Liver (tissue), 9 donors: ENCODE measurements around the gene AFAP1L2. TPM values are rescaled to one million over a fixed set of nuclear protein-coding genes. Genes with fewer than 3 reads are reported as not detected.

Experiments
- DNase-seq: peaks from one replicate; pipeline ENCODE4 v3.0.0-alpha.2; 2017; ENCODE audit warnings: low spot score
- H3K27ac ChIP-seq, 2 donors: one replicate each; pipeline ENCODE4 v1.7.0; 2013; ENCODE audit warnings: inconsistent platforms in 2 of 2, low read length in 2 of 2, control low read depth in 1 of 2, low read depth in 1 of 2, mild to moderate bottlenecking in 1 of 2
- H3K27me3 ChIP-seq, 4 donors: one replicate each; pipeline versions ENCODE4 v1.6.1 to v1.7.0; 2013; ENCODE audit warnings: low read length in 3 of 4, inconsistent platforms in 1 of 4, mild to moderate bottlenecking in 1 of 4, moderate library complexity in 1 of 4; ENCODE audit not compliant: control insufficient read depth in 4 of 4, insufficient read depth in 4 of 4
- H3K36me3 ChIP-seq, 4 donors: one replicate each; pipeline versions ENCODE4 v1.6.1 to v1.7.0; 2013; ENCODE audit warnings: low read length in 3 of 4, mild to moderate bottlenecking in 3 of 4, low read depth in 1 of 4, moderate library complexity in 1 of 4; ENCODE audit not compliant: control insufficient read depth in 4 of 4, insufficient read depth in 3 of 4
- H3K4me1 ChIP-seq, 4 donors: one replicate each; pipeline versions ENCODE4 v1.6.1 to v1.7.0; 2013; ENCODE audit warnings: low read length in 3 of 4, mild to moderate bottlenecking in 3 of 4, moderate library complexity in 1 of 4; ENCODE audit not compliant: control insufficient read depth in 4 of 4, insufficient read depth in 4 of 4
- H3K4me3 ChIP-seq, 3 donors: one replicate each; pipeline versions ENCODE4 v1.6.1 to v1.7.0; 2013; ENCODE audit warnings: low read length in 3 of 3, control low read depth in 1 of 3, low read depth in 1 of 3, mild to moderate bottlenecking in 1 of 3
- H3K9ac ChIP-seq, 2 donors: one replicate each; pipeline ENCODE4 v1.7.0; 2013; ENCODE audit warnings: low read length in 2 of 2, mild to moderate bottlenecking in 2 of 2, moderate library complexity in 2 of 2, control low read depth in 1 of 2, low read depth in 1 of 2
- H3K9me3 ChIP-seq, 4 donors: one replicate each; pipeline versions ENCODE4 v1.6.1 to v1.7.0; 2013; ENCODE audit warnings: low read length in 3 of 4; ENCODE audit not compliant: control insufficient read depth in 4 of 4
- ATF3 ChIP-seq: IDR thresholded peaks from 2 replicates; pipeline ENCODE4 v1.6.1; 2016; ENCODE audit warnings: antibody characterized with exemption
- CTCF ChIP-seq: fragments of 150-350 bp; IDR thresholded peaks from 2 replicates; pipeline ENCODE4 v1.5.1; 2017; ENCODE audit warnings: improper control_type of control experiment, low read depth, low read length; ENCODE audit not compliant: missing input control
- EGR1 ChIP-seq, 2 donors: IDR thresholded peaks; 2 replicates each; pipeline ENCODE4 v1.6.1; 2016 to 2018; ENCODE audit warnings: antibody characterized with exemption in 2 of 2, low read depth in 2 of 2
- FOXA1 ChIP-seq: IDR thresholded peaks from 2 replicates; pipeline ENCODE4 v1.6.1; 2016; ENCODE audit warnings: antibody characterized with exemption
- FOXA2 ChIP-seq: IDR thresholded peaks from 2 replicates; pipeline ENCODE4 v1.6.1; 2016; ENCODE audit warnings: antibody characterized with exemption
- GABPA ChIP-seq, 2 donors: IDR thresholded peaks in 1 of 2; conservative IDR thresholded peaks in 1 of 2; 2 replicates each; pipeline ENCODE4 v1.6.1; 2016; ENCODE audit warnings: antibody characterized with exemption in 2 of 2, mild to moderate bottlenecking in 1 of 2, moderate library complexity in 1 of 2
- HNF4A ChIP-seq, 2 donors: conservative IDR thresholded peaks; 2 replicates each; pipeline ENCODE4 v1.6.1; 2016; ENCODE audit warnings: antibody characterized with exemption in 2 of 2, mild to moderate bottlenecking in 2 of 2
- HNF4G ChIP-seq: IDR thresholded peaks from 2 replicates; pipeline ENCODE4 v1.6.1; 2016; ENCODE audit warnings: antibody characterized with exemption
- JUND ChIP-seq, 2 donors: IDR thresholded peaks; 2 replicates each; pipeline ENCODE4 v1.6.1; 2016; ENCODE audit warnings: antibody characterized with exemption in 2 of 2
- MAX ChIP-seq: IDR thresholded peaks from 2 replicates; pipeline ENCODE4 v1.6.1; 2016; ENCODE audit warnings: antibody characterized with exemption
- NR2F2 ChIP-seq: IDR thresholded peaks from 2 replicates; pipeline ENCODE4 v1.6.1; 2016; ENCODE audit warnings: antibody characterized with exemption
- RAD21 ChIP-seq, 2 donors: IDR thresholded peaks; 2 replicates each; pipeline ENCODE4 v1.6.1; 2016; ENCODE audit warnings: antibody characterized with exemption in 2 of 2, mild to moderate bottlenecking in 2 of 2
- REST ChIP-seq: IDR thresholded peaks from 2 replicates; pipeline ENCODE4 v1.6.1; 2016; ENCODE audit warnings: antibody characterized with exemption, mild to moderate bottlenecking
- RXRA ChIP-seq, 2 donors: IDR thresholded peaks; 2 replicates each; pipeline ENCODE4 v1.6.1; 2017 to 2018; ENCODE audit warnings: antibody characterized with exemption in 2 of 2, mild to moderate bottlenecking in 1 of 2
- SP1 ChIP-seq: IDR thresholded peaks from 2 replicates; pipeline ENCODE4 v1.6.1; 2018; ENCODE audit warnings: antibody characterized with exemption, mild to moderate bottlenecking
- TAF1 ChIP-seq: conservative IDR thresholded peaks from 2 replicates; pipeline ENCODE4 v1.6.1; 2016; ENCODE audit warnings: antibody characterized with exemption, mild to moderate bottlenecking
- YY1 ChIP-seq: IDR thresholded peaks from 2 replicates; pipeline ENCODE4 v1.6.1; 2016; ENCODE audit warnings: antibody characterized with exemption, mild to moderate bottlenecking
- ZBTB33 ChIP-seq: IDR thresholded peaks from 2 replicates; pipeline ENCODE4 v1.6.1; 2016; ENCODE audit warnings: antibody characterized with exemption
- WGBS: extraction: QIAGEN DNeasy Blood & Tissue Kit; methylation state at CpG from one replicate; pipeline ENCODE4 v1.1.7; 2013; 5-methylcytosine and 5-hydroxymethylcytosine counted together
- polyA plus RNA-seq, 2 donors: library from polyadenylated mRNA; stranded (reverse) in 1 of 2; unstranded in 1 of 2; fragments of 200-250 nt in 1 of 2; fragments of >200 nt in 1 of 2; fragmentation: Nextera tagmentation in 1 of 2; extraction: Ambion mirVana in 1 of 2; gene quantifications; one replicate each; pipeline versions ENCODE4 v1.2.1 to v1.2.3, GENCODE V29; 2013 to 2015
- total RNA-seq, 2 donors: library from RNA; depleted of rRNA; stranded (reverse); fragments of >200 nt; gene quantifications; one replicate each; pipeline ENCODE4 v1.2.3, GENCODE V29; 2014
- donor health status: healthy.
- donor health status: healthy.
- donor health status: healthy.
- donor health status: healthy.
- donor health status: healthy.

AFAP1L2 gene
- total and polyA plus RNA-seq, 4 donors, result 0.53 to 1.8 (median 1.3) TPM

- no peak for TF ChIP-seq EGR1 (IDR thresholded peaks at IDR 0.05; ENCODE audit: low read depth in 2 of 2)
- TF ChIP-seq JUND (IDR thresholded peaks at IDR 0.05), result no peak
- TF ChIP-seq FOXA1, result no peak
- no peak for TF ChIP-seq RAD21 (IDR thresholded peaks at IDR 0.05)
Measured at GRCh38 chr10:114291076-114291475, 113.2 kb downstream of the AFAP1L2 start (continued).

- Histone ChIP-seq H3K27me3 (no peaks in the 10 kb centered on the region), H3K4me1 (no peaks in the 10 kb centered on the region), H3K9me3 (no peaks in the 10 kb centered on the region), H3K9ac (no peak overlapping the region), H3K4me3 (no peak overlapping the region), H3K36me3 (no peaks in the 10 kb centered on the region), H3K27ac (no peak overlapping the region)
- no peak for DNase-seq
- 95% methylated on average over 10 of the region's 10 CpGs for WGBS
- no peak for TF ChIP-seq RXRA (IDR thresholded peaks at IDR 0.05)
- TF ChIP-seq ATF3, result no peak
- no peak for TF ChIP-seq FOXA2
- TF ChIP-seq SP1, result no peak
- TF ChIP-seq FOXA1, result no peak
- no peak for TF ChIP-seq MAX
- no peak for TF ChIP-seq HNF4G
- no peak for TF ChIP-seq GABPA (IDR thresholded peaks at IDR 0.05 in 1 of 2, conservative IDR thresholded peaks at IDR 0.05 in 1 of 2)
- TF ChIP-seq TAF1, result no peak
- TF ChIP-seq CTCF, result no peak
- TF ChIP-seq EGR1 (IDR thresholded peaks at IDR 0.05; ENCODE audit: low read depth in 2 of 2), result no peak
- no peak for TF ChIP-seq RAD21 (IDR thresholded peaks at IDR 0.05)
- no peak for TF ChIP-seq HNF4A (conservative IDR thresholded peaks at IDR 0.05)
- no peak for TF ChIP-seq REST
- no peak for TF ChIP-seq ZBTB33
- no peak for TF ChIP-seq NR2F2
- no peak for TF ChIP-seq YY1
Measured at GRCh38 chr10:114290038-114290437, 114.3 kb downstream of the AFAP1L2 start.
